Measurements from ENCODE around the gene MAP3K2.
"Not testable (repeated sequence)": the region's sequence is repeated elsewhere in the genome, so short reads cannot be mapped to it uniquely, and the experiment has no call there.

MAP3K2 gene

DNA sequence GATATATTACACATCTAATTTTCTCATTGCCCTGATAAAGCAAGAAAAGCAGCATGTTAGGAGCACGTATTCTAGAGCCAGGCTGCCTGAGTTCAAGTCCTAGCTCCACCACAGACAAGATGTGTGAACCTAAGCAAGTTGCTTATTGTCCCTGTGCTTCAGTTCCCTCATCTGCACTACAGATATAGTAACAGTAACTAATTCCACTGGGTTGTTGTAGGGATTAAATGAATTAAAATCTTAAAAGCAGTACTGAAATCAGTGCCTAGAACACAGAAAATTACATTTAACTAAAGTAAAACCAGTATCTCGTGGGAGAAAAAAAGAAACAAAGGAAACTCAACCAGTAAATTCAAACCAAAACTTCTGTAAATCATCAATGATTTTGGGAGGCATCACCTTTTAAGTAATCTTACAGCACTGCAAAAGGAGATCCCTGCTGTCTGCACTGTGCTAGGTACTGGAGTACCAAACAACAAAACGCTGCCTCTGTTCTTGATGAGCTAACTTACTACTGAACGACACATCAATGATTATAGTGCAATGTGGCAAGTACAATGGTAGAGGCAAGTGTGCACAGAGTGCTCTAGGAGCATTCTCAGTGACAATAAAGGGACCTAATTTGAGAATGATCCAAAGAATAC lies 7.9 kb downstream of the MAP3K2 start:
- no peak for DNase-seq (ENCODE audit: low spot score)

DNA sequence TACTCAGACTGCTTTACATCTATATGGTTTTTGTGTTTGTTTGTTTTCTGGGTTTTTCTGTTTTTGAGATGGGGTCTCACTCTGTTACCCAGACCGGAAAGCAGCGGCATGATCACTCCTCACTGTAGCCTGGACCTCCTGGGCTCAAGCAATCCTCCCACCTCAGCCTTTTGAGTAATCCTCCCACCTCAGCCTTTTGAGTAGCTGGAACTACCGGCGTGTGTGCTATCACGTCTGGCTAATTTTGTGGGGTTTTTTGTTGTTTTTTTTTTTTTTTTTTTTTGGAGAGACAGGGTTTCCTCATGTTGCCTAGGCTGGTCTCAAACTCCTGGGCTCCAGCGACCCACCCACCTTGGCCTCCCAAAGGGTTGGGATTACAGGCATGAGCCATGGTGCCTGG lies 9.1 kb downstream of the MAP3K2 start:
- no peak for DNase-seq (ENCODE audit: low spot score)

DNA sequence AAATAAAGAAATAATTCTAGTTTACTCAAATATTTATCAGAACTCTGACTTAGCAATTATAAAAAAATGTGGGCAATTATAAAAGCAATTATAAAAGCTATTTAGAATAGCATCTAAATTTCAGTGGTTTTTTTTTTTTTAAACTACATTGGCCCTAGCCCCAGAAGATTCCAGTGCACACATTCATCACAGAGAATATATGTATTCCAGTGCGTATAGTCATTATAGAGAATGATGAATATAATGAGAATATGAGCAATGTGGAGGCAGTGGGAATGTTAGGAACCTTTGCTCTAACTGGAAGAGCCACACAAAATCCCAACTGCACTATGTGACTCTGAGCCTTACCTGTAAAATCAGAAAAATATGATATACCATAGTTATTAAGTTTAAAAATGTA lies 10.5 kb downstream of the MAP3K2 start:
- no peak for DNase-seq (ENCODE audit: low spot score)

DNA sequence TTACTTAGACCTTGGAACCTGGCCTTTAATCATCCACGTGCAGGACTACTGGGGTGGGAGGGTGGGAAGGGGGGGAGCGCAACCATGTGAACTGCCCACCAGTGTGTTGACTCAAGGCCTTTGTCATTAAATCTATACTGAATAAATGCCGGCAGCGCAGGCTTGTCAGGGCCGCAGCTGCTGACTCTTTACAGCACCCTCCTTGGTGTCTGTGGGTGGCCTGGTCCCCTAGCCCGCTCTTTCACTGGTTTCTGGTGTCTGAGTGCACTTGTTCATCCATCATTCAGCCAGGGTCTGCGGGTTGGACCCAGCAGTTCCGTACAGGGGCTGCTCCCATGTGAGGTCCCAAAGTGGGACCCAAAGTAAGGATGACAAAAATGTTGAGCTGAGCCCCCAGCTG lies 11.5 kb downstream of the MAP3K2 start:
- no peak for DNase-seq (ENCODE audit: low spot score)

DNA sequence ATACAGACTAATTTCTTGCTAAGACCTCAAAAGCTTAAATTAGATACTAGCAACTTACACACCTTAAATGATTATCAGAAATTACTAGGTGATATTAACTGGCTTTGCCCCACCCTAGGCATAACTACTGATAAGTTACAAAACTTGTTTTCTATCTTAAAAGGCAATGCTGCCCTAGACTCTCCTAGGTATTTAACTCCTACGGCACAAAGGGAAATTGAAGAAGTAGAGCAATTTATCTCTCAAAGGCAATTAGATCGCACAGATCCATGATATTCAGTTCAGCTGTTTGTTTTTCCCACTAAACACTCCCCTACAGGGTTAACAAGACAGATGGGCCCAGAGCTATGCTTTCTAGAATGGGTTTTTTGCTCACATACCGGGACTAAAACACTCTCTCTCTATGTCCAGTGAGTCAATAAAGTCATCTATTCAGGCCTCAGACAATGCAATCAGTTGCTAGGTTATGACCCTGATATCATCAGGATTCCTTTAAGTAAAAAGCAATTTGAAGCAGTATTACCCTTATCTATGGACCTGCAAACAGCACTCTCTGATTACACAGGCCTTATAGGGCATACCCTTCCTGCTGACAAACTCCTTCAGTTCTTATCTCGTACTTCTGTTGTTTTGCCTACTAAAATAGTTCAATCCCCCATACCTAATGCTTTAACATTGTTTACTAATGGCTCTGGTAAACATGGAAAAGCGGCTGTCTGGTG lies 14.3 kb downstream of the MAP3K2 start:
- DNase-seq (ENCODE audit: low spot score): no peak

DNA sequence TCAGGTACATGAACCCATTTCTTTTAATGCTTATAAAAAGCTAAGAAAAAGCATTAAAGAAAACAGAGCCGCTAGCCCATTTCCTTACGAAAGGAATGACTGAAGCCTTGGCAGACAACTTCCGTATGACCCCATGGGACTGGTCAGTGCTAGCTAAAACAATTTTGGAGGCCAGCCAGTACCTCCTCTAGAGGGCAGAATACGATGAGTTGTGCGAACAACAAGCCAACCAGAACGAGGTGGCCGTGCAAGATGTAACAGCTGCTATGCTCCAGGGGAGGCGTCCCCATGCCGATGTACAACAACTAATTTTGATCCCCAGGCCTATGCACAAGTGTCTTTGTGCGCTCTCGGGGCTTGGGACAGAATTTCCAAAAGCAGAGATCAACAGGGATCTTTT lies 16.7 kb downstream of the MAP3K2 start:
- no peak for DNase-seq (ENCODE audit: low spot score)

DNA sequence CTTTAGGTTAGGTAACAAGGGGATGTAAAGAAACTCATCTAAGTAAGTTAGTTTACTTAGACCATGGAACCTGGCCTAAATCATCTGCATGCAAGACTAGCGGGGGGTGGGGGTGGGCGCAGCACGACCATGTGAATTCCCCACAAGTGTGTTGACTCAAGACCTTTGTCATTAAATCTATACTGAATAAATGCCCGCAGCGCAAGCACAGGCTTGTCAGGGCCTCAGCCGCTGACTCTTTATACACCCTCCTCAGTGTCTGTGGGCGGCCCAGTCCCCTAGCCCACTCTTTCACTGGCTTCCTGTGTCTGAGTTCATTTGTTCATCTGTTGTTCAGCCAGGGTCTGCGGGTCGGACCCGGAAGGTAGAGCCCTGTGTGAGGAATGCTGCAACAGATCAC lies 17.8 kb downstream of the MAP3K2 start:
- DNase-seq (ENCODE audit: low spot score): no peak

DNA sequence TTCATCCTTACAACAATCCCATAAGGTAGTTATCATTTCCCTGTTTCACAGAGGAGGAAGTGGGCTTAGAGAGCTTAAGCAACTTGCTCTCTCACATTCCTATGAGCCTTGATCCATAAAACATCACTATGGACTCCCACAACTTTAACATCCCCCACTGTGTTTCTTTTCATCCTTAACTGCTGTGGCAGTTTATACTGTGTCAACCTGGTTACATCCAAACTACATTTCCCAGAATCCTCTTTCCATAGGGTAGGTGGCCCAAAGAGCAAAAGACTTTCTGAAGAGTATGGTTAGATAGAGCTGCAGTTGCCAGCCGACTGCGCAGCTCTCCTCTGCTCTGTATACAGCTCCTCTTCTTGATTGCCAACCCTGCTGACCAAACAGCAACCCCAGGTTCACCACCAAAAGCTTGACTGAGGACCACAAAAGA lies 22.5 kb downstream of the MAP3K2 start:
- DNase-seq (ENCODE audit: low spot score): no peak

DNA sequence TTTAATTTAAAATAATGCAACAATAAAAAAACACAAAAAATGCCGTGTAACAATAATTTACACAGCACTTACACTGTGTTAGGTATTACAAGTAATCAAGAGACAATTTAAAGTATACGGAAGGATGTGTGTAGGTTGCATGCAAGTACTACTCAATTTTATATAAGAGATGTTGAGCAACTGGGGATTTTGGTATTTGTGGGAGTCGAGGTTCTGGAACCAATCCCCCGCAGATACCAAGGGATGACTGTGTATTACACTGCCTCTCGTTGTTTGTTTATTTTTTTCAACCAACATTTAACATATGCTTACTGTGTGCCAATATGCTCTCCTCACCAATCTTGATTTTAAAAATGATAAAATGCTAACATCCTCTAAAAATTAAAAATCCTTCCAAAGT lies 24.8 kb downstream of the MAP3K2 start:
- no peak for DNase-seq (ENCODE audit: low spot score)

DNA sequence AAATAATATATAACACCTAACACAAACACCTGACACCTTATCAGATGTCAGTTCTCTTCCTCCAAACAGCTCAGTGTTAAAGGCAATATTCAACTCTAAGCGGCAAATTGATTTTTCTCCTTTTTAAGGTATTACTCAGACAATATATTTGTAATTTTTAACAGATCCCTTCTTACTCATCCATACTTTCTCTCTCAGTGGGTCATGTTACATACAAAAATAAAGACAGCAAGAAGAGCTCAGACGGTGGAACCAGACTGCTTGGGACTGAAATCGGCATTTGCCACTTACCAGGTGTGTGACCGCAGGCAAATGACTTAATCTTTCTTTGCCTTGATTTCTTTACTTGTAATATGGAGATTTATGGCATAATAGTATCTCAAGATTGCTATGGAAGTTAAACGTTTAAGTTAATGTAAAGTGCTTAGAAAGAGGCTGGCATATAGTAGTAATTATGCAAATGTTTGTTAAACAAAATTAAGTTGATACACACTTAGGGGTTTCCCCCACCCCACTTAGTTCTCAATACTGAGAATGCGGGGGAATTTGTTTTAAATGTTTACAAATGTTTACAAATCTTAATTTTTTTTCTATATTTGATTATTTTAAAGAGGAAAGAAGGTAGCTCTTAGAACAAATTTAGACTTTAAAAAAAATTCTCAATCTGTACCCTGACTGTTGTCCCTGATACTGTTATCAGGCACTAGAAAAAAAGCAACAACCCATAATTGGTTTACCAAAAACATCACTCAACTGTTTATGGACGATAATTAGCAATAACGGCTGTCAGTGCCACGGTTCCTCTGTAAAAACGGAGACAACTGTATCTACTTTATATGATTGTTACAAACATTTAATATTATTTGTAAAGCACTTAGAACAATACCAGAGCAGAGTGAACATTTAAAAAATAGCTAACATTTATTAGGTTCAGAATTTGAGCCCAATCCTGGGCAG lies 25.6 kb downstream of the MAP3K2 start:
- DNase-seq (ENCODE audit: low spot score): no peak

DNA sequence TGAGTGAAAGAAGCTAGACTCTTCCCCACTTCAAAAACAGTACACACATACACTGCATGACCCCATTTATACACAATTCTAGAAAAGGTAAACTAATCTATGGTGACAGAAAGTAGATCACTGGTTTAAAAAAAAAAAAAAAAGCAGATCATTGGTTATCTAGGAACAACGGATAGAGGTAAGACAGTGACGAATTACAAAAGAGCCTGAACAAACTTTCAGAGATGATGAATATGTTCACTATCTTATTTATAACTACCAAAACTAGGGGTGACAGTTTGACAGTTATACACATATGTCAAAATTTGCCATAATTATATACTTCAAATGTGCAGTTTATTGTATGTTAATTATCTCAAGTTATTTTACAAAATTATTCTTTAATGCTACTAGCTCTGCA lies 27.5 kb downstream of the MAP3K2 start:
- DNase-seq (ENCODE audit: low spot score): no peak

DNA sequence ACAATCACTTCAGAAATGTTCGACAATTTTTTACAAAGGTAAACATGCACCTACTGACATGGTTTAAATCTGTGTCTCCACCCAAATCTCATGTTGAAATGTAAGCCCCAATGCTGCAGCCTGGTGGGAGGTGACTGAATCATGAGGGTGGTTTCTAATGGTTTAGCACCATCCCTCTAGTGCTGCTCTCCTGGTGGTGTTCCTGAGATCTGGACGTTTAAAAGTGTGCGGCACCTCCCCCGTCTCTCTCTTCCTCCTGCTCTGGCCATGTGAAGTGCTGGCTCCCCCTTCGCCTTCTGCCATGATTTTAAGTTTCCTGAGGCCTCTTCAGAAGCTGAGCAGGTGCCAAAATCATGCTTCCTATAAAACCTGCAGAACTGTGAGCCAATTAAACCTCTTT lies 28.3 kb downstream of the MAP3K2 start:
- no peak for DNase-seq (ENCODE audit: low spot score)

DNA sequence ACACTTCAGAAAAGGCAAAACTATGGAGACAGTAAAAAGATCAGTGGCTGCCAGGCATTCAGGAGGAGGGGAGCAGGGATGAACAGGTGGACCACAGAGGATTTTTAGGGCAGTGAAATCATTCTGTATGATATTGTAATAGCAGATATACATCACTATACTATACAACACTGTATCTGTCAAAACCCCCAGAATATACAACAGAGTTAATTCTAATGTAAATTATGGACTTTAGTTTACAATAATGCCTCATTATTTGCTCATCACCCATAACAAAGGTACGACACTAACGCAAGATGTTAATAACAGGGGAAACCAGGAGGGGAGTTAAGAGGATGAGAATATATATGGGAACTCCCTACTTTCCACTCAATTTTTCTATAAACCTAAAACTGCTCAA lies 28.8 kb downstream of the MAP3K2 start:
- DNase-seq (ENCODE audit: low spot score): no peak

DNA sequence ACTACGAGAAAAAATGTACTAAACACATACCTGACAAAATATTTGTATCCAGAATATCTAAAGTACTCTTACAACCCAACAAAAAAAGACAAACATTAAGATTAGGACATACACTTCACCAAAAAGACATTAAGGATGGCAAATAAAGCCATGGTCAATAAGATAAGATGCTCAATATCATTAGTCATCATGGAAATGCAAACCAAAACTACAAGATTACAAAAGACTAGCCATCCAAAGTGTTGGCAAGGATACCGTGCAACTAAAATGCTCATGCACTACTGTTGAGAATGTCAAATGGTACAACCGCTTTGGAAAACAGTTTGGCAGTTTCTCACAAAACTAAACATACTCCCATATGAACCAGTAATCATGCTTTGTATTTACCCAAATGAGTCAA lies 29.7 kb downstream of the MAP3K2 start:
- DNase-seq (ENCODE audit: low spot score): no peak

DNA sequence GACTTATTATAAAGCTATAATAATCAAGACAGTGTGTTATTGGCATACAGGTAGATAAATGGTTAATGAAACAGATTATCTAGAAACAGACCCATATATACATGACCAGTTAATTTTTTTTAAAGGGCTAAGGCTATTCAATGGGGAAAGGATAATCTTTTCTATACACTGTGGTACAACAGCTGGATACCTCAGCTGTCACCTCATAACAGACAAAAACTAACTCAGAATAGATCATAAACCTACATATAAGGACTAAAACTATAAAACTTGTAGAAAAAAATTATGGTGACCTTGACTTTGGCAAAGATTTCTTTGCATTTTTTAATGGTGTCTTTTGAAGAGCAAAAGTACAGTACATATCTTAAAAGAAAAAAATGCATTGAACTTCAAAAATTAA lies 30.2 kb downstream of the MAP3K2 start:
- no peak for DNase-seq (ENCODE audit: low spot score)

DNA sequence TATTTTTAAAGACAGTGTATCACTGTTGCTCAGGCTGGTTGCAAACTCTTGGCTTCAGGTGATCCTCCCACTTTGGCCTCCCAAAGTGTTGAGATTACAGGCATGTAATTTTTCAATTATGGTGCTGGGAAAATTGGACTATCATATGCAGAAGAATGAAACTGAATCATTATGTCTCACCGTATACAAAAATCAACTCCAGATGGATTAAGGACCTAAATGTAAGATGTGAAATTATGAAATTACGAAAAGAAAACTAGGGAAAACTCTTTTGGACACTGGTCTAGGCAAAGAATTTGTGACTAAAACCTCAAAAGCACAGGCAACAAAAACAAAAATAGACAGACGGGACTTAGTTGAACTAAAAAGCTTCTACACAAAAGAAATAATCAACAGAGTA lies 31.2 kb downstream of the MAP3K2 start:
- DNase-seq (ENCODE audit: low spot score): no peak

DNA sequence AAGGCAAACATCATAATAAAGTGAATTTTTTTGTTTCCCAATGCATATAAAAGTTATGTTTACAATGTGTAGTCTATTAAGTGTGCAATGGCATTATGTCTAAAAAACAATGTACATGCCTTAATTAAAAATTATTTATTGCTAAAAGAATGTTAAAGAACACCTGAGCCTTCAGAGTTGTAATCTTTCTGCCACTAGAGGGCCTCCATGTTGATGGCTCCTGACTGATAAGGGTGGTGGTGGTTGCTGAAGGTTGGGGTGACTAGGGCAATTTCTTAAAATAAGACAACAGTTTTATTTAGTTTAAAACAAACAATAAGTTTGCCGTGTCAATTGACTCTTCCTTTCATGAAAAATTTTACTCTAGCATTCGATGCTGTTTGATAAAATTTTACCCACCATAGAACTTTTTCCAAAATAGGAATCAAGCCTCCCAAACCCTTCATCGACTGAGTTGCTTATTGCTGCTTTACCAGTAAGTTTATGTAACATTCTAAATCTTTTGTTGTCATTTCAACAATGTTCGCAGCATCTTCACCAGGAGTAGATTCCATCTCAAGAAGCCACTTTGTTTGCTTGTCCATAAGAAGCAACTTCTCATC lies 32.3 kb downstream of the MAP3K2 start:
- DNase-seq (ENCODE audit: low spot score): peak; percentile 59

DNA sequence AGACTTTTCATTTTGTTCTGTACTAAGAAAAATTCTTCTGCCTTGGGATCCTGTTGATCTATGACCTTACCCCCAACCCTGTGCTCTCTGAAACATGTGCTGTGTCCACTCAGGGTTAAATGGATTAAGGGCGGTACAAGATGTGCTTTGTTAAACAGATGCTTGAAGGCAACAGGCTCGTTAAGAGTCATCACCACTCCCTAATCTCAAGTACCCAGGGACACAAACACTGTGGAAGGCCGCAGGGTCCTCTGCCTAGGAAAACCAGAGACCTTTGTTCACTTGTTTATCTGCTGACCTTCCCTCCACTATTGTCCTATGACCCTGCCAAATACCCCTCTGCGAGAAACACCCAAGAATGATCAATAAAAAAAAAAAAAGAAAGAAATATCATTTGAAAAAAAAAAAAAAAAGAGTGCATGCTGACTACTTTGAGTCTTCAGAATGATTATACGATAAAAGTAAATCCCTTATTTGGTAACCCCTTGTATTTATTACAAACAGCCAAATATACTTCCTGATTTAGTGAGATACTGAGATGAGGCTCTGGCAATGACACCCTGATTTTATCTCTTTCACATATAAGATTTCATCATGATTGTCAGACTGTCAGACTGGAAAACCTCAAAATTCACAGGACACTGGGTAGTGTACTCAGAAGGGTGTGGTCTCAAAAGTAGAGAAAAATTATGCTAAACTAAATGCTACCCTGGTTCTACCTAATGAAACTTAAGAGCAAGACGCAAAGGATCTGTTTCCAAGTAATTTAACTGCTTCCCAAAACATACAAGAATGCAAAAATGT lies 33.7 kb downstream of the MAP3K2 start:
- DNase-seq (ENCODE audit: low spot score): peak; percentile 3

DNA sequence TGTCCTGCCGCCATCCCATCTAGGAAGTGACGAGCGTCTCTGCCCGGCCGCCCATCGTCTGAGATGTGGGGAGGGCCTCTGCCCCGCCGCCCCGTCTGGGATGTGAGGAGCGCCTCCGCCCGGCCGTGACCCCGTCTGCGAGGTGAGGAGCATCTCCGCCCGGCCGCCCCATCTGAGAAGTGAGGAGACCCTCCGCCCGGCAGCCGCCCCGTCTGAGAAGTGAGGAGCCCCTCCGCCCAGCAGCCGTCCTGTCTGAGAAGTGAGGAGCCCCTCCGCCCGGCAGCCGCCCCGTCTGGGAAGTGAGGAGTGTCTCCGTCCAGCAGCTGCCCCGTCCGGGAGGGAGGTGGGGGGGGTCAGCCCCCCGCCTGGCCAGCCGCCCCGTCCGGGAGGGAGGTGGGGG lies 34.6 kb downstream of the MAP3K2 start:
- not testable (repeated sequence) for DNase-seq (ENCODE audit: low spot score)

DNA sequence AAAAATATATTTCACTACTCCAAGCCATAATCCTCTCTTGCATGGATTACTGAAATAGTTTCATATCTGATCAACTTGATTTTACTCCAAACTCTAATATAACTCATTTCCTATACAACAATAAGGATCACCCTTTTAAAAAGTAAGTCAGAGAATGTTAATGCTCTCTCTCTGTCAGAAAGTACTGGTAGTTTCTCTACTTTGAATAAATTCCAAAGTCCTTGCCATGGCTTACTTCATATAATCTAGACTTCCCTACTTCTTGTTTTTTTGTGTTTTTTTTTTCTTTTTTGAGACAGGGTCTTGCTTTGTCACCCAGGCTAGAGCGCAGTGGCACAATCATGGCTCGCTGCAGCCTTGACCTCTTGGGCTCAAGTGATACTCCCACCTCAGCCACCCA lies 36.2 kb downstream of the MAP3K2 start:
- no peak for DNase-seq (ENCODE audit: low spot score)

DNA sequence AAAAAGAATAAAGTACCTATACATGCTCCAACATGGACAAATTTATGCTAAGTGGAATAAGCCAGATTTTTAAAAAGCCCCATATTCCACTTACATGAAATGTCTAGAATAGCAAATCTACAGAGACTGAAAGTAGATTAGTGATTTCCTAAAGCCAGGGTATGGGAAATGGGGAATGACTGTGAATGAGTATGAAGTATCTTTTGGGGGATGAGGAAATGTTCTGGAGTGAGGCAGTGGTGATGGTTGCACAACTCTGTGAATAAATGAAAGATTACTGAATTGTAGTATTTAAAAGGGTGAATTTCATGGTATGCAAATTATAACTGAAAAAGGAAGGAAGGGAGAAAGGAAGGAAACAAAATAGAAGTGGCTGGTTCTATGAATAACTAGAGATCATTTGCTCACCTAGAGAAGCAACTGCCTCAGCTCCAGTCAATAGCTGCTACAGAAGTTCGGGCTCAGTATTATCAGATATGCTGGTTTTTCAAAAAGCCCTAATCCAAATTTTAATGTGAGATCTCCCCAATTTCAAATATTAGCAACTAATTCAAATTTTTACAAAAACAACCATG lies 39.3 kb downstream of the MAP3K2 start:
- no peak for DNase-seq (ENCODE audit: low spot score)
